ENCODE data around the gene HESX1.

HESX1 gene

DNA sequence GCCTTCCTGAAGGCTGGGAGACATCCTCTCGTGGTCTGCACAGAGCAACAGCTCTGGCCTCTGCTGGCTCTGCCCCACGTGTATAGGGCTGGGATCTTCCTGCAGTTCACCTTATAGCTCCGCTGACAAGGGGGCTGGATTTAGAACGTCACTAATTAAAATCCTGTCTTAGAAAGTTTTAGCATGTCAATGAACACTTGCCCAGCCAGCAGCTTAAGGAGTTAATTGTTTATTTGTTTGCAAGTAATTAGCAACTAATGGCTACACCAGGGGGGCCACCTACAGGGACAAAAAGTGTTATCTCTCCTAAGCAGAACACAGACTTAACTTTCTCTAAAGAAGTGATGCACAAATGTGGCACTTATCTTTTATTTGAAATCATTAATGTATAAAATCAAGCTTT, at the start of gene HESX1:
HESX1 (minus strand) TSS at position 84 of the 403 bp plus-strand sequence; CDS start at position 24, 60 bp downstream.
- no peak within 1 kb of the TSS for H3K4me3 ChIP-seq (ENCODE audit: low read length)
- TF ChIP-seq, protein P1, sequence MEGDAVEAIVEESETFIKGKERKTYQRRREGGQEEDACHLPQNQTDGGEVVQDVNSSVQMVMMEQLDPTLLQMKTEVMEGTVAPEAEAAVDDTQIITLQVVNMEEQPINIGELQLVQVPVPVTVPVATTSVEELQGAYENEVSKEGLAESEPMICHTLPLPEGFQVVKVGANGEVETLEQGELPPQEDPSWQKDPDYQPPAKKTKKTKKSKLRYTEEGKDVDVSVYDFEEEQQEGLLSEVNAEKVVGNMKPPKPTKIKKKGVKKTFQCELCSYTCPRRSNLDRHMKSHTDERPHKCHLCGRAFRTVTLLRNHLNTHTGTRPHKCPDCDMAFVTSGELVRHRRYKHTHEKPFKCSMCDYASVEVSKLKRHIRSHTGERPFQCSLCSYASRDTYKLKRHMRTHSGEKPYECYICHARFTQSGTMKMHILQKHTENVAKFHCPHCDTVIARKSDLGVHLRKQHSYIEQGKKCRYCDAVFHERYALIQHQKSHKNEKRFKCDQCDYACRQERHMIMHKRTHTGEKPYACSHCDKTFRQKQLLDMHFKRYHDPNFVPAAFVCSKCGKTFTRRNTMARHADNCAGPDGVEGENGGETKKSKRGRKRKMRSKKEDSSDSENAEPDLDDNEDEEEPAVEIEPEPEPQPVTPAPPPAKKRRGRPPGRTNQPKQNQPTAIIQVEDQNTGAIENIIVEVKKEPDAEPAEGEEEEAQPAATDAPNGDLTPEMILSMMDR (conservative IDR thresholded peaks at IDR 0.05; ENCODE audit: low read depth, low read length), result no peak
- DNase-seq (ENCODE audit: low read depth), result no peak

DNA sequence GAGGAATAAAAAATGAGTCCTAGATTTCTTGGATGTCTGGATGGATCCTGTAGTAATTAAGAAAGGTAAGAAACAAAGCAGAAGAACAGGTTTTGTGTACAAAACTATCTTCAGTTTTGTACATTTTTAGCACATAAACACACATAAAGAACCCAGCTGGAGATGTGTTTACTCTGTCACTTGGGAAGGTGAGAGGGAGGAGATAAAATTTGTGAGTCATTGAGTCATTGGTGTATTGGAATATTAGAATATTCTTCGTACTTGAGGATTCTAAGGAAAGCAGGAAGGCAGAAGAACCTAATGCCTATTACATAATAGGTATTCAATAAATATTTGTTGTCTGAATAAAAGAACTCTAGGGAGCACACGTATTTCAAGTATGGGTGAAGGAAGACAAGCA, 45.2 kb upstream of the HESX1 start:
- DNase-seq (ENCODE audit: low read depth), result no peak
- no peak overlapping the region for H3K4me3 ChIP-seq (ENCODE audit: low read length)
- TF ChIP-seq, protein P1 (conservative IDR thresholded peaks at IDR 0.05; ENCODE audit: low read depth, low read length), result no peak

DNA sequence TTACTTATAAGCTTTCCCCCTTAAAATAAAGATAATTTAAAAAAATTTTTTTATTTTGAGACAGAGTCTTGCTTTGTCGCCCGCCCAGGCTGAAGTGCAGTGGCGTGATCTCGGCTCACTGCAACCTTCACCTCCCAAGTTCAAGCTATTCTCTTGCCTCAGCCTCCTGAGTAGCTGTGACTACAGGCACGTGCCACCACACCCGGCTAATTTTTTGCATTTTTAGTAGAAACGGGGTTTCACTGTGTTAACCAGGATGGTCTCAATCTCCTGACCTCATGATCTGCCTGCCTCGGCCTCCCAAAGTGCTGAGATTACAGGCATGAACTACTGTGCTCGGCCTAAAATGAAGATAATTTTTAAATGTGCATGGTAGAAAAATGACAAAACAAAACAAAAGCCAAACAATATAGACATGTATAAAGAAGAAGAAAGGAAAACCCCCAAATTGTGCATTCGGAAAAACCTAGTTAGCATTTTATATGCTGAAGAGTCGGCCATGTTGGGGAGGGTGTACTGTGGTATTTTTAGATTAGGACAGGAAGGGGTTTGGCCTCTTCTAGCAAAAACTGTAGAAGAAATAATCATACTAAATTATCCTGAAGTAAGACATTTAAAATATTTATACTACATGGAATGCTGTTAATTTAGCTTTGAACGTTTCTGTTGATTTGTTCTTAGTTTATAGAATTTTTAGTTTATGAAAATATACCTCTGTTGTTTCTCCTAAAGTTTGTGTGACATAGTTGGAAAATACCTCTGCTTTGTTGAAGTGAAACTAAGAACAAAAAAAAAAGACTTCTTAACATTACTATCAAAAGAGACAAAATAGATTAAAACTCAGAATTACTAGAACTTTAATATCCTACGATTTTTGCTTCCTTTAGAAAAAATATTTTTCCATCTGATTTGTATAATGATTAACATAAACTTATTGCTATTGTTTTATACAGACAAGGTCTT, 35.1 kb upstream of the HESX1 start:
- H3K4me3 ChIP-seq (ENCODE audit: low read length), result no peak overlapping the region
- no peak for DNase-seq (ENCODE audit: low read depth)
- TF ChIP-seq, protein P1 (conservative IDR thresholded peaks at IDR 0.05; ENCODE audit: low read depth, low read length), result no peak

DNA sequence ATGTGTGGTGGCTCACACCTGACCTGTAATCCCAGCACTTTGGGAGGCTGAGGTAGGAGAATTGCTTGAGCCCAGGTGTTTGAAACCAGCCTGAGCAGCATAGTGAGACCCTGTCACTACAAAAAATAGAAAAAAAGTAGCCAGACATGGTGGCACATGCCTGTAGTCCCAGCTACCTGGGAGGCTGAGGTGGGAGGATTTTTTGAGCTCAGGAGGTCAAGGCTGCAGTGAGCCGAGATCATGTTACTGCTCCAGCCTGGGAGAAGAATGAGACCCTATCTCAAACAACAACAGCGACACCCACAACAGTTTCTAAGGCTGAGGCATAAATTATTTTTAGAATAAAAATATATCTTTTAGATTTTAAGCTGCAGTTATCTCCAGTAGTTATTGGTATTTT, 34.0 kb upstream of the HESX1 start:
- no peak for DNase-seq (ENCODE audit: low read depth)
- no peak overlapping the region for H3K4me3 ChIP-seq (ENCODE audit: low read length)
- TF ChIP-seq, protein P1 (conservative IDR thresholded peaks at IDR 0.05; ENCODE audit: low read depth, low read length), result no peak

DNA sequence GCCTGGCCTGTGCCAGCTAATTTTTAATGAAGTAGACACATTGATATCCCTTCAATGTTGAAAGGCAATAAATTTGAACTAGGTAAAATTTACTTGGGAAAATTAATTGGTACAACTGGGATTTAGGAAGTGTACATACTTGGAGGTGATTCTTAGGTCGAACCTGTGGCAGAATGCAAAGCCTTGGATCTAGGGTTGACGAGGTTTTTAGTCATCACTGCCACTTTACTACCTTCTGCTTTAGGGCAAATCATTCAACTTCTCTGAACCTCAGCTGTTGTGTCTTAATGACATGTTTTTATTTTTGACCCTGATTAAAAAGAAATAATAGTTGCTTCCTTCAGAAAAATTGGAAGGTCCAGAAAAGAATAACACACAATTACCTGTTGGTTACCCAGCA, 30.2 kb upstream of the HESX1 start:
- TF ChIP-seq, protein P1 (conservative IDR thresholded peaks at IDR 0.05; ENCODE audit: low read depth, low read length), result no peak
- H3K4me3 ChIP-seq (ENCODE audit: low read length), result no peak overlapping the region
- no peak for DNase-seq (ENCODE audit: low read depth)

DNA sequence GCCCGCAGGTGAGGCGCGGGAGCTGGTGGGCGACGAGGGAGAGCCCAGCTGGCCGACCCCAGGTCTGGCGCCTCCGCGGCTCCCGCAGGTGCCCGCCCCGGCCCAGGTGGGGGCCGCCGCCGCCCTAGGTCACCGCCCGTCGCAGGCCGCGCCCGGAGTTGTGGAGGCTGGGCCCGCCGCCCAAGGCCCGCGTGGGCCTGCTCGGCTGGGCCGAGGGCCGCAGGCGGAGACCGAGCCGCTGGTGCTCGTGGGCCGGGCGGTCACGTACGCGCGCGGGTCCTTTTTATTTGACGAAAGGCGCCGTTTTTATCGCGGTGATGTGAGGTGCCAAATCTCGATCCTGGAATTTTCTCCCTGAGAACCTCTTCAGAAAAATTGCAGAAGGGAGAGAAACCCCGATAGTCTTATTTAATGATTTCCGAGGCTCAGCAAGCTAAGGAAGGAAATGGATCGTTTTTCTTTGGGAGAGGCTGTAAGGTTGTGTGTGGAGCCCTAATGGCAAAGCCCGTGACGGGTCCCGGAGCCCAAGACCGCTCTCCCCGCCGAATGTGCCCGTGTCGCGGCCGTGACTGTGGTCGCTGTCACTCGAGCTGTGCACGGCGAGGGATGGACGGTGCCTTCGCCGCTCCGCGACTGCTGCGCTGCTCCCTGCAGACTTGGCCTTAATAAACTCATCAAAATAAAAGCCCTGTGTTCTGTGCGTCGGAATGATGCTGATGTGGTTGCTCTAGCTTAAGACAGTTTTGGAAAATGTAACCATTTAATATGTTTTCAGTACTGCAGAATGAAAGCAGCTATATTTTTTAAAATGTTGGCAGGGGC, 28.4 kb upstream of the HESX1 start:
- H3K4me3 ChIP-seq (ENCODE audit: low read length), result peak overlapping the region; percentile 86
- DNase-seq (ENCODE audit: low read depth), result no peak
- TF ChIP-seq, protein P1 (conservative IDR thresholded peaks at IDR 0.05; ENCODE audit: low read depth, low read length), result no peak

All from retinal pigment epithelial cell (primary cell).